GM12878 (cell line): Measurements from ENCODE around the gene ISCU. TPM values are rescaled to one million over a fixed set of nuclear protein-coding genes. Genes with fewer than 3 reads are reported as not detected.

Source experiments
- ATAC-seq: fragments of 200-7000 bp; cut with Tn5 transposase; 3 replicates; pipeline ENCODE4 v1.9.1; 2020; ENCODE audit warnings: mild to moderate bottlenecking, moderate library complexity
- BruUV-seq: library from RNA; stranded (reverse); fragments of 400-500 nt; replicated peaks from 2 replicates; lab custom pipeline; 2021; lab: Mats Ljungman, UMichigan
- CTCF ChIA-PET: fragments of 300-600 bp; sonication (Branson Sonifier 250); formaldehyde crosslinking; extraction: SDS; loops from one replicate; lab custom pipeline; 2021; ENCODE audit warnings: inconsistent platforms; lab: Yijun Ruan, JAX
- POLR2A ChIA-PET: fragments of 350-600 bp; formaldehyde crosslinking; extraction: SDS; loops from one replicate; lab custom pipeline; 2021; ENCODE audit warnings: inconsistent platforms; lab: Charles Lee
- RAD21 ChIA-PET: fragments of 300-600 bp; sonication (Branson Sonifier 250); formaldehyde crosslinking; loops from one replicate; lab custom pipeline; 2023; ENCODE audit warnings: antibody characterized with exemption; ENCODE audit not compliant: unreplicated experiment; lab: Charles Lee
- SMC1A ChIA-PET: fragments of 300-600 bp; sonication (Branson Sonifier 250); formaldehyde crosslinking; loops from one replicate; lab custom pipeline; 2023; ENCODE audit not compliant: unreplicated experiment, uncharacterized antibody; lab: Charles Lee
- DNase-seq: peaks from one replicate; pipeline ENCODE4 v3.0.0-alpha.2; 2011; ENCODE audit warnings: low read depth, low spot score
- FAIRE-seq: peaks from 3 replicates; lab custom pipeline; 2011; peaks lifted over from hg19 to GRCh38; lab: Jason Lieb, UNC
- H2AFZ ChIP-seq: 2 replicates; pipeline ENCODE4 v1.6.0; 2011; ENCODE audit warnings: low read depth, low read length, control low read depth; ENCODE audit not compliant: control insufficient read depth
- H3K27ac ChIP-seq: 2 replicates; pipeline ENCODE4 v1.5.1; 2011; ENCODE audit warnings: control low read depth; ENCODE audit not compliant: control insufficient read depth, insufficient read depth
- H3K27me3 ChIP-seq, 2 experiments: replicated peaks in 1 of 2; 2 replicates each; pipeline versions ENCODE4 v1.6.0 to v1.6.1; 2011; ENCODE audit warnings: low read length in 1 of 2; ENCODE audit not compliant: control insufficient read depth in 2 of 2, insufficient read depth in 2 of 2
- H3K36me3 ChIP-seq, 2 experiments: 2 replicates each; pipeline ENCODE4 v1.5.1; 2011; ENCODE audit warnings: low read length in 1 of 2; ENCODE audit not compliant: control insufficient read depth in 2 of 2, insufficient read depth in 2 of 2
- H3K4me1 ChIP-seq: 2 replicates; pipeline ENCODE4 v1.6.1; 2011; ENCODE audit warnings: mild to moderate bottlenecking, low read length, moderate library complexity, mixed read lengths; ENCODE audit not compliant: control insufficient read depth, insufficient read depth
- H3K4me2 ChIP-seq: 2 replicates; pipeline ENCODE4 v1.6.0; 2011; ENCODE audit warnings: control low read depth; ENCODE audit not compliant: control insufficient read depth, insufficient read depth
- H3K4me3 ChIP-seq: fragments of 200-600 bp; sonication (generic); 2 replicates; pipeline ENCODE4 v1.5.1; 2016
- H3K79me2 ChIP-seq: 2 replicates; pipeline ENCODE4 v1.6.0; 2011; ENCODE audit warnings: low read length; ENCODE audit not compliant: control insufficient read depth, insufficient read depth
- H3K9ac ChIP-seq: 2 replicates; pipeline ENCODE4 v1.8.0; 2011; ENCODE audit warnings: low read length, control low read depth, mixed read lengths; ENCODE audit not compliant: control insufficient read depth, insufficient read depth
- H3K9me3 ChIP-seq: replicated peaks from 3 replicates; pipeline ENCODE4 v1.5.1; 2011; ENCODE audit warnings: mild to moderate bottlenecking, low read length; ENCODE audit not compliant: control insufficient read depth, insufficient read depth
- H4K20me1 ChIP-seq: 2 replicates; pipeline ENCODE4 v1.6.0; 2011; ENCODE audit not compliant: control insufficient read depth, insufficient read depth
- ASH2L ChIP-seq: fragments of 300-600, 200-600 bp; sonication (generic); IDR thresholded peaks from 2 replicates; pipeline ENCODE4 v1.6.1; 2017; ENCODE audit warnings: low read depth, mild to moderate bottlenecking, borderline replicate concordance
- CBX5 ChIP-seq: sonication (generic); IDR thresholded peaks from 2 replicates; pipeline ENCODE4 v1.6.1; 2016; ENCODE audit warnings: low read depth, moderate library complexity, mild to moderate bottlenecking, inconsistent platforms
- CTCF ChIP-seq, 3 experiments: IDR thresholded peaks in 2 of 3; conservative IDR thresholded peaks in 1 of 3; 2 replicates each; pipeline ENCODE4 v1.5.1; 2011; ENCODE audit warnings: low read depth in 3 of 3, low read length in 3 of 3, mild to moderate bottlenecking in 3 of 3, control low read depth in 2 of 3, moderate library complexity in 2 of 3, inconsistent platforms in 1 of 3, mixed read lengths in 1 of 3; ENCODE audit not compliant: control insufficient read depth in 2 of 3, insufficient read depth in 1 of 3; ENCODE audit errors: extremely low read depth in 1 of 3
- E2F4 ChIP-seq: IDR thresholded peaks from 2 replicates; pipeline ENCODE4 v1.6.1; 2012; ENCODE audit warnings: low read depth, low read length, improper control_type of control experiment
- HDGF ChIP-seq: fragments of 450-650 bp; IDR thresholded peaks from 2 replicates; pipeline ENCODE4 v1.6.1; 2016; ENCODE audit warnings: antibody characterized with exemption
- IRF3 ChIP-seq: fragments of 450-650 bp; IDR thresholded peaks from 2 replicates; pipeline ENCODE4 v1.6.1; 2014; ENCODE audit warnings: mild to moderate bottlenecking
- JUNB ChIP-seq: IDR thresholded peaks from 2 replicates; pipeline ENCODE4 v1.6.1; 2016; ENCODE audit warnings: antibody characterized with exemption, mild to moderate bottlenecking
- MTA3 ChIP-seq: IDR thresholded peaks from 2 replicates; pipeline ENCODE4 v1.6.1; 2012; ENCODE audit warnings: low read length, inconsistent platforms, borderline replicate concordance
- MYB ChIP-seq: fragments of 150-350 bp; IDR thresholded peaks from 2 replicates; pipeline ENCODE4 v1.6.1; 2014; ENCODE audit warnings: mild to moderate bottlenecking, low read depth, low read length, borderline replicate concordance
- POLR2A ChIP-seq: IDR thresholded peaks from 2 replicates; pipeline ENCODE4 v1.6.1; 2011; ENCODE audit warnings: low read depth, mild to moderate bottlenecking, low read length
- POLR2AphosphoS2 ChIP-seq: IDR thresholded peaks from 2 replicates; pipeline ENCODE4 v1.6.1; 2011; ENCODE audit warnings: low read depth, mild to moderate bottlenecking, low read length, improper control_type of control experiment, moderate library complexity
- POLR2AphosphoS5 ChIP-seq: IDR thresholded peaks from 2 replicates; pipeline ENCODE4 v1.6.1; 2011; ENCODE audit warnings: mild to moderate bottlenecking, low read length, inconsistent platforms
- SUZ12 ChIP-seq: fragments of 200-600 bp; sonication (generic); IDR thresholded peaks from one replicate; pipeline ENCODE4 v1.6.1; 2018; ENCODE audit warnings: antibody characterized with exemption, mild to moderate bottlenecking; ENCODE audit not compliant: unreplicated experiment
- ZNF274 ChIP-seq: IDR thresholded peaks from one replicate; pipeline ENCODE4 v1.8.0; 2011; ENCODE audit not compliant: insufficient read length, insufficient read depth
- ZZZ3 ChIP-seq: IDR thresholded peaks from 2 replicates; pipeline ENCODE4 v1.6.1; 2011; ENCODE audit warnings: low read depth; ENCODE audit not compliant: control insufficient read depth, insufficient read length
- WGBS: methylation state at CpG from one replicate; pipeline ENCODE4 v1.1.6; 2016; ENCODE audit warnings: low lambda C conversion rate; ENCODE audit not compliant: insufficient replicate concordance, insufficient coverage; ENCODE audit errors: missing lambda C conversion rate; 5-methylcytosine and 5-hydroxymethylcytosine counted together
- in situ Hi-C: fragments of 300-500 bp; cut with MboI; formaldehyde crosslinking; loops from 9 replicates; pipeline ENCODE4 v1.14.3; 2018; ENCODE audit warnings: mixed read lengths
- intact Hi-C: fragments of 100-400 bp; cut with micrococcal nuclease; formaldehyde crosslinking; loops from one replicate; pipeline ENCODE4 v1.14.2; 2022; ENCODE audit not compliant: unreplicated experiment
- polyA plus RNA-seq, 11 experiments: library from polyadenylated mRNA; depleted of rRNA in 4 of 11; unstranded in 6 of 11; stranded (reverse) in 5 of 11; fragments of >200 nt; fragmentation: Nextera tagmentation in 4 of 11; fragmentation: Illumina TruSeq in 1 of 11; extraction: Ambion mirVana in 4 of 11; extraction: Trizol in 1 of 11; gene quantifications; 1 replicate in 1 of 11; 2 replicates in 10 of 11; pipeline versions ENCODE4 v1.2.1 to v1.2.3, GENCODE V29; 2011 to 2016; ENCODE audit warnings: inconsistent platforms in 2 of 11, missing spikeins in 2 of 11, low read depth in 1 of 11
- total RNA-seq, 4 experiments: library from RNA; depleted of rRNA in 3 of 4; stranded (reverse); fragments of >200 nt in 3 of 4; fragmentation: Illumina TruSeq in 1 of 4; extraction: Trizol in 1 of 4; gene quantifications; 2 replicates each; pipeline versions ENCODE4 v1.2.1 to v1.2.3, GENCODE V29; 2013 to 2021

Gene ISCU
- total and polyA plus RNA-seq, 10 of the 15 experiments (the other 5 are each of a cell fraction or from before 2014, with no cell fraction given) = 32.8 to 260 (median 127) TPM

- TF ChIP-seq E2F4 (peak; percentile 65; the same call in 1 of the 2 replicates), JUNB (no peak), CBX5 (no peak), ZNF274 (no peak), ZZZ3 (no peak), POLR2A (peak; percentile 82), IRF3 (peak; percentile 92)
Measured at GRCh38 chr12:108514973-108515814, 47.2 kb upstream of the ISCU start, which contains the start of gene FICD (continued).

- H4K20me1 ChIP-seq = peaks cover 3% of the 10 kb centered on the region; the same call in 1 of the 2 replicates
- RAD21 ChIA-PET = interaction anchor here (2.2 kb wide), 1 partner anchor 101 kb away, joined by 7 read pairs; no protein-coding TSS in a partner anchor
- H3K4me3 ChIP-seq = peak overlapping the region; percentile 97
- H3K9ac ChIP-seq = peak overlapping the region; percentile 93
- POLR2A ChIA-PET = interaction anchor here (0.5 to 1.2 kb wide), 2 partner anchors 11 to 24 kb away, joined by 4 to 8 read pairs; no protein-coding TSS in a partner anchor
- intact Hi-C loops (loop anchor here (5.0 to 10.0 kb wide), 2 partner anchors 101 to 151 kb away; no protein-coding TSS in a partner anchor), in situ Hi-C loops (loop anchor here (25.0 kb wide), 1 partner anchor 829 kb away; the partner anchor contains the start of gene PWP1)
- no peaks in the 10 kb centered on the region for H3K9me3 ChIP-seq
- DNase-seq (no peak), ATAC-seq (peak; percentile 3; the same call in 2 of the 3 replicates), FAIRE-seq (no peak)
- H2AFZ ChIP-seq = no peak overlapping the region
- CTCF ChIA-PET = interaction anchor here (1.2 to 1.3 kb wide), 2 partner anchors 20 to 48 kb away, joined by 3 to 4 read pairs; no protein-coding TSS in a partner anchor
- WGBS = 63% methylated on average over 5 of the region's 5 CpGs
- peak overlapping the region; percentile 77 for H3K4me2 ChIP-seq
- peaks cover 18 to 23% of the 10 kb centered on the region in 2 experiments for H3K36me3 ChIP-seq
- H3K27ac ChIP-seq = peak overlapping the region; percentile 84
- BruUV-seq = no TSS peak
- no peaks in the 10 kb centered on the region for H3K27me3 ChIP-seq
- SMC1A ChIA-PET = interaction anchor here (1.3 to 1.7 kb wide), 2 partner anchors 45 to 102 kb away, joined by 4 to 8 read pairs; partner anchors contain the start of gene SART3
- H3K79me2 ChIP-seq = peaks cover 16% of the 10 kb centered on the region
- peaks cover 22% of the 10 kb centered on the region for H3K4me1 ChIP-seq
- TF ChIP-seq HDGF (no peak), ASH2L (no peak), POLR2A (peak; percentile 64; the same call in 1 of the 2 replicates), IRF3 (no peak), POLR2AphosphoS5 (peak; percentile 21), POLR2AphosphoS2 (peak; percentile 44; the same call in 1 of the 2 replicates), CTCF (IDR thresholded peaks at IDR 0.05 in 2 of 3, conservative IDR thresholded peaks at IDR 0.05 in 1 of 3; ENCODE audit: control insufficient read depth in 2 of 3, extremely low read depth in 1 of 3, insufficient read depth in 1 of 3, low read depth in 3 of 3, low read length in 3 of 3) (0 out of 6 replicates have a peak, but pooled peaks of 1 of the 3 experiments have one; percentile 3), MTA3 (peak; percentile 14; the same call in 1 of the 2 replicates), MYB (no peak), SUZ12 (no peak)
Measured at GRCh38 chr12:108515916-108516315, 46.5 kb upstream of the ISCU start.
